HTR-8/SVneo (cell line): Measurements from ENCODE around the gene SHANK3.
A peak's percentile ranks its signal among the peaks of the same experiment; 100 is the strongest.
"Not testable (repeated sequence)": the region's sequence is repeated elsewhere in the genome, so short reads cannot be mapped to it uniquely, and the experiment has no call there.

Experiments used
- DNase-seq: peaks from one replicate; pipeline ENCODE4 v3.0.0; 2011; ENCODE audit warnings: low spot score, mixed read lengths; ENCODE audit not compliant: insufficient read length
- FAIRE-seq: peaks from 2 replicates; lab custom pipeline; 2011; peaks lifted over from hg19 to GRCh38; lab: Jason Lieb, UNC

The SHANK3 gene

GRCh38 chr22:50672471-50673230, at the start of gene SHANK3:
Gene SHANK3, plus strand, starts transcription at chr22:50672823.
- FAIRE-seq, result no peak

GRCh38 chr22:50624347-50625130, 48.1 kb upstream of the SHANK3 start:
- DNase-seq (no peak), FAIRE-seq (no peak)

More at GRCh38 chr22:50672471-50673230, at the start of gene SHANK3:
- no peak for DNase-seq

- FAIRE-seq (no peak), DNase-seq (no peak)
These were observed 47.5 kb upstream of the SHANK3 start for GRCh38 chr22:50625131-50625567.

GRCh38 chr22:50625568-50626313, 46.9 kb upstream of the SHANK3 start:
- DNase-seq, result no peak
- FAIRE-seq, result no peak

- DNase-seq (no peak), FAIRE-seq (no peak)
These were observed 46.2 kb upstream of the SHANK3 start for GRCh38 chr22:50626314-50626849.

- FAIRE-seq (no peak), DNase-seq (no peak)
These were observed 45.6 kb upstream of the SHANK3 start for GRCh38 chr22:50626850-50627641.

GRCh38 chr22:50627642-50628542, 44.7 kb upstream of the SHANK3 start, which contains the start of gene ARSA:
Gene ARSA, minus strand, starts transcription at chr22:50628152. Its CDS starts 373 bp downstream, at chr22:50627779.
- FAIRE-seq, result no peak
- peak; percentile 75 for DNase-seq

GRCh38 chr22:50628543-50629134, 44.0 kb upstream of the SHANK3 start:
- DNase-seq (no peak), FAIRE-seq (peak; percentile 96)

GRCh38 chr22:50630376-50630775, 42.2 kb upstream of the SHANK3 start:
- FAIRE-seq, result no peak
- DNase-seq, result no peak

GRCh38 chr22:50633086-50633485, 39.5 kb upstream of the SHANK3 start:
- FAIRE-seq, result no peak

GRCh38 chr22:50633771-50634170, 38.9 kb upstream of the SHANK3 start:
- DNase-seq, result no peak
- FAIRE-seq, result no peak

More at GRCh38 chr22:50633086-50633485, 39.5 kb upstream of the SHANK3 start:
- no peak for DNase-seq

- DNase-seq (no peak), FAIRE-seq (no peak)
These were observed 37.0 kb upstream of the SHANK3 start for GRCh38 chr22:50635591-50635990.

- not testable (repeated sequence) for DNase-seq, FAIRE-seq
These were observed 32.3 kb upstream of the SHANK3 start for GRCh38 chr22:50640296-50640695.

- DNase-seq, result no peak
- no peak for FAIRE-seq
These were observed 31.6 kb upstream of the SHANK3 start for GRCh38 chr22:50640857-50641647.

- FAIRE-seq (no peak), DNase-seq (no peak)
These were observed 30.7 kb upstream of the SHANK3 start for GRCh38 chr22:50641696-50642607.
